HEK293 (cell line): Measurements from ENCODE around the gene PPA1.

Experiments used
- CTCF ChIP-seq: fragments of 450-650 bp; formaldehyde crosslinking; IDR thresholded peaks from 2 replicates; pipeline ENCODE4 v1.5.1; 2016; ENCODE audit warnings: missing biosample characterization, missing genetic modification characterization
- SP2 ChIP-seq: fragments of 450-650 bp; formaldehyde crosslinking; IDR thresholded peaks from 2 replicates; pipeline ENCODE4 v1.5.1; 2016; ENCODE audit warnings: missing biosample characterization, missing genetic modification characterization
- ZNF239 ChIP-seq: fragments of 450-650 bp; formaldehyde crosslinking; IDR thresholded peaks from 2 replicates; pipeline ENCODE4 v1.5.1; 2016; ENCODE audit warnings: missing biosample characterization, missing genetic modification characterization
- ZNF548 ChIP-seq: fragments of 450-650 bp; formaldehyde crosslinking; IDR thresholded peaks from 2 replicates; pipeline ENCODE4 v1.5.1; 2016; ENCODE audit warnings: missing biosample characterization, missing genetic modification characterization
- ZNF837 ChIP-seq: fragments of 450-650 bp; formaldehyde crosslinking; IDR thresholded peaks from 2 replicates; pipeline ENCODE4 v1.5.1; 2016; ENCODE audit warnings: missing biosample characterization, missing genetic modification characterization
- TF ChIP-seq, protein P1 (sequence below): fragments of 450-650 bp; formaldehyde crosslinking; IDR thresholded peaks from 2 replicates; pipeline ENCODE4 v1.5.1; 2016; ENCODE audit warnings: missing biosample characterization, missing genetic modification characterization
- TF ChIP-seq, protein P2 (sequence below): fragments of 450-650 bp; IDR thresholded peaks from 2 replicates; pipeline ENCODE4 v1.5.1; 2018; ENCODE audit warnings: missing biosample characterization, mild to moderate bottlenecking, missing genetic modification characterization

DNA sequence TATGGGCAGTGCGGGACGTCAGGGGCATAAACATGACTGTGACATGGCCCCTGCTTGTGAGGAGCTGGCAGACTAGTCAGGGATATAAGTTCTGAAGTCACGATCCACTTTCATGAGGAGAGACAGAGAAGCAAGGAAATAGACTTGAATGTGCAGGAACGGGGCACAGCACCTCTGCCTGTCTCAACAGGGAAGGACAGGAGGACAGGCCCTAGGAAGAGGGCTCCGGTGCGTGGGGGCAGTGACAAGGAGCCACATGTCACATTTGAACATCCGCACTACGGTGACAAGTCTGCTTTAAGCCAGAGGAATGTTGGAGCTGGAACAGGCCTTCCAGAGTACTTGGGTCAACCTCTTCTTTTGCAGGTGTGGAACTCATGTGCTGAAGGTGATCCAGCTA, 43.1 kb downstream of the PPA1 start:
- TF ChIP-seq CTCF, result no peak
- TF ChIP-seq ZNF548 (tag by site-specific recombination), result no peak
- TF ChIP-seq, protein P1, sequence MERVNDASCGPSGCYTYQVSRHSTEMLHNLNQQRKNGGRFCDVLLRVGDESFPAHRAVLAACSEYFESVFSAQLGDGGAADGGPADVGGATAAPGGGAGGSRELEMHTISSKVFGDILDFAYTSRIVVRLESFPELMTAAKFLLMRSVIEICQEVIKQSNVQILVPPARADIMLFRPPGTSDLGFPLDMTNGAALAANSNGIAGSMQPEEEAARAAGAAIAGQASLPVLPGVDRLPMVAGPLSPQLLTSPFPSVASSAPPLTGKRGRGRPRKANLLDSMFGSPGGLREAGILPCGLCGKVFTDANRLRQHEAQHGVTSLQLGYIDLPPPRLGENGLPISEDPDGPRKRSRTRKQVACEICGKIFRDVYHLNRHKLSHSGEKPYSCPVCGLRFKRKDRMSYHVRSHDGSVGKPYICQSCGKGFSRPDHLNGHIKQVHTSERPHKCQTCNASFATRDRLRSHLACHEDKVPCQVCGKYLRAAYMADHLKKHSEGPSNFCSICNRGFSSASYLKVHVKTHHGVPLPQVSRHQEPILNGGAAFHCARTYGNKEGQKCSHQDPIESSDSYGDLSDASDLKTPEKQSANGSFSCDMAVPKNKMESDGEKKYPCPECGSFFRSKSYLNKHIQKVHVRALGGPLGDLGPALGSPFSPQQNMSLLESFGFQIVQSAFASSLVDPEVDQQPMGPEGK (tag by site-specific recombination), result no peak
- TF ChIP-seq ZNF837 (tag by site-specific recombination), result no peak
- no peak for TF ChIP-seq SP2 (tag by site-specific recombination)
- TF ChIP-seq, protein P2, sequence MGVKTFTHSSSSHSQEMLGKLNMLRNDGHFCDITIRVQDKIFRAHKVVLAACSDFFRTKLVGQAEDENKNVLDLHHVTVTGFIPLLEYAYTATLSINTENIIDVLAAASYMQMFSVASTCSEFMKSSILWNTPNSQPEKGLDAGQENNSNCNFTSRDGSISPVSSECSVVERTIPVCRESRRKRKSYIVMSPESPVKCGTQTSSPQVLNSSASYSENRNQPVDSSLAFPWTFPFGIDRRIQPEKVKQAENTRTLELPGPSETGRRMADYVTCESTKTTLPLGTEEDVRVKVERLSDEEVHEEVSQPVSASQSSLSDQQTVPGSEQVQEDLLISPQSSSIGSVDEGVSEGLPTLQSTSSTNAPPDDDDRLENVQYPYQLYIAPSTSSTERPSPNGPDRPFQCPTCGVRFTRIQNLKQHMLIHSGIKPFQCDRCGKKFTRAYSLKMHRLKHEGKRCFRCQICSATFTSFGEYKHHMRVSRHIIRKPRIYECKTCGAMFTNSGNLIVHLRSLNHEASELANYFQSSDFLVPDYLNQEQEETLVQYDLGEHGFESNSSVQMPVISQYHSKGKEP (tag by site-specific recombination), result no peak
- no peak for TF ChIP-seq ZNF239 (tag by site-specific recombination)
